ENCODE results near the gene PIGB. TPM values are rescaled to one million over a fixed set of nuclear protein-coding genes. Genes with fewer than 3 reads are reported as not detected.
A peak's percentile ranks its signal among the peaks of the same experiment; 100 is the strongest.
"Not testable (repeated sequence)": the region's sequence is repeated elsewhere in the genome, so short reads cannot be mapped to it uniquely, and the experiment has no call there.

The PIGB gene
- total and polyA plus RNA-seq, 12 donors, result 1.4 to 9.9 (median 3.1) TPM

DNA sequence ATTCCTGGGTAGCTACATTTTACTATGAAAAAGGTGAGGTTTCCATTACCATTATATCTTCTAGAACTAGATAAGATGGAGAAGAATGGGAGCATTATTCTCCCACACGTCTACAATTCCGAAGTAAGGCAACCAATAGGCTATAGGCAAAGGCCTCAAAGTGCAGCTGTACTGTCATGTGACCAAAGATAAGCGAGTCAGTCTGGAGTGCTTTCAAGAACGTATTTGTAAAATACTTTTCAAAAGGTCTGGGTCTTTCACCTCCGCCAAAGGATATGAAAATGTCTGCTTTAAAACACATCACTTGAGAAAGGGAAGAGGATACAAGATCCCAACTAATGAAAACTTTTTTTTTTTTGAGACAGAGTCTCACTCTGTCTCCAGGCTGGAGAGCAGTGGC lies 79.2 kb downstream of the PIGB start:
- no peak for ATAC-seq

DNA sequence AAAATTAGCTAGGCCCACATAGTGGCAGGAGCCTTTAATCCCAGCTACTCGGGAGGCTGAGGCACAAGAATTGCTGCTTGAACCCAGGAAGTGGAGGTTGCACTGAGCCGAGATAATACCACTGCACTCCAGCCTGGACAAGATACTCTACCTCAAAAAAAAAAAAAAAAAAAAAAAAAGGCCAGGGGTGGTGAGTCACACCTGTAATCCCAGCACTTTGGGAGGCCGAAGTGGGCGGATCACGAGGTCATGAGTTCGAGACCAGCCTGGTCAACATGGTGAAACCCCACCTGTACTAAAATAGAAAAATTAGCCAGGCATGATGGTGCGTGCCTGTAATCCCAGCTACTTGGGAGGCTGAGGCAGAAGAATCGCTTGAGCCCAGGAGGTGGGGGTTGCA lies 81.0 kb downstream of the PIGB start:
- DNase-seq, H3K9me3 ChIP-seq, H3K27ac ChIP-seq, H3K27me3 ChIP-seq, ATAC-seq, H3K36me3 ChIP-seq, H3K4me3 ChIP-seq: not testable (repeated sequence)
- intact Hi-C loops (cut with DNase I), result loop anchor here in 1 of 10 donors (10.0 kb wide), 1 partner anchor 85 kb away; the partner anchor contains the start of genes PIGB and PIGBOS1
- peaks cover 3 to 67% (median 21%) of the 10 kb centered on the region in 9 donors for H3K4me1 ChIP-seq
- 92 to 98% methylated on average over 8 of the region's 8 CpGs for WGBS, 2 donors

More for the DNA sequence above, 79.2 kb downstream of the PIGB start:
- no peak for DNase-seq
- Histone ChIP-seq H3K4me1 (peaks cover 3 to 61% (median 11%) of the 10 kb centered on the region in 9 donors), H3K27ac (no peak overlapping the region), H3K4me3 (no peak overlapping the region), H3K9me3 (no peaks in the 10 kb centered on the region), H3K27me3 (no peaks in the 10 kb centered on the region), H3K36me3 (peaks cover 0 to 5% (median 0%) of the 10 kb centered on the region in 9 donors)
- WGBS, 2 donors, result 90 to 91% methylated on average over 5 of the region's 5 CpGs
- intact Hi-C loops (cut with DNase I), result no loop called here
- TF ChIP-seq, protein P1, sequence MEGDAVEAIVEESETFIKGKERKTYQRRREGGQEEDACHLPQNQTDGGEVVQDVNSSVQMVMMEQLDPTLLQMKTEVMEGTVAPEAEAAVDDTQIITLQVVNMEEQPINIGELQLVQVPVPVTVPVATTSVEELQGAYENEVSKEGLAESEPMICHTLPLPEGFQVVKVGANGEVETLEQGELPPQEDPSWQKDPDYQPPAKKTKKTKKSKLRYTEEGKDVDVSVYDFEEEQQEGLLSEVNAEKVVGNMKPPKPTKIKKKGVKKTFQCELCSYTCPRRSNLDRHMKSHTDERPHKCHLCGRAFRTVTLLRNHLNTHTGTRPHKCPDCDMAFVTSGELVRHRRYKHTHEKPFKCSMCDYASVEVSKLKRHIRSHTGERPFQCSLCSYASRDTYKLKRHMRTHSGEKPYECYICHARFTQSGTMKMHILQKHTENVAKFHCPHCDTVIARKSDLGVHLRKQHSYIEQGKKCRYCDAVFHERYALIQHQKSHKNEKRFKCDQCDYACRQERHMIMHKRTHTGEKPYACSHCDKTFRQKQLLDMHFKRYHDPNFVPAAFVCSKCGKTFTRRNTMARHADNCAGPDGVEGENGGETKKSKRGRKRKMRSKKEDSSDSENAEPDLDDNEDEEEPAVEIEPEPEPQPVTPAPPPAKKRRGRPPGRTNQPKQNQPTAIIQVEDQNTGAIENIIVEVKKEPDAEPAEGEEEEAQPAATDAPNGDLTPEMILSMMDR (IDR thresholded peaks at IDR 0.05), result no peak

DNA sequence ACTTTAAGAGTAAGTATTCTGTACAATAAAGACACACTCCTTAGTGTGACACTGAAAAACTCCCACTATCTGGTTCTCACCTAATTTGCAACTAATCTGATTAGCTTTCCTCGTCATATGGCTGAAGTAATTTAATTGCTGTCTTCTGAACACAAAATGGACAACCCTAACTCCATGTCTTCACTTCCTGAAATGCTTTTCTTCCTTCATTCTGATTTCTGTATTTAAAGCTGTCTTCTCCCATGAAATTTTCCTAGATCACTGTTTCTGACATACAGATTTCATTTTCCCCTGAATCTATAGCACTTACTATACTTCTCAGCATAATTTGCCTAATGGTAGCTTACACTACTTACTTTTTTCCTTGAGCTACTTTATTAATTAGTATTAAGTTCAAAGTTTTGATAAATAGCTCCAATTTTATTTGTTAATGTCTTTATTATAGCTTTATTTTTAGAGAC lies 82.8 kb downstream of the PIGB start:
- Histone ChIP-seq H3K36me3 (peaks cover 0 to 5% (median 0%) of the 10 kb centered on the region in 9 donors), H3K27ac (peak overlapping the region in 1 of 10 donors; percentile 77), H3K27me3 (no peaks in the 10 kb centered on the region), H3K4me1 (peaks cover 3 to 69% (median 32%) of the 10 kb centered on the region in 9 donors), H3K4me3 (no peak overlapping the region), H3K9me3 (no peaks in the 10 kb centered on the region)
- DNase-seq, result no peak
- 74 to 89% methylated on average over 1 of the region's 1 CpG for whole genome bisulfite sequencing, 2 donors
- ATAC-seq, result no peak
- intact Hi-C loops (cut with DNase I), result loop anchor here in 1 of 10 donors (10.0 kb wide), 1 partner anchor 87 kb away; the partner anchor contains the start of genes PIGB and PIGBOS1
- TF ChIP-seq, protein P1 (IDR thresholded peaks at IDR 0.05), result no peak

DNA sequence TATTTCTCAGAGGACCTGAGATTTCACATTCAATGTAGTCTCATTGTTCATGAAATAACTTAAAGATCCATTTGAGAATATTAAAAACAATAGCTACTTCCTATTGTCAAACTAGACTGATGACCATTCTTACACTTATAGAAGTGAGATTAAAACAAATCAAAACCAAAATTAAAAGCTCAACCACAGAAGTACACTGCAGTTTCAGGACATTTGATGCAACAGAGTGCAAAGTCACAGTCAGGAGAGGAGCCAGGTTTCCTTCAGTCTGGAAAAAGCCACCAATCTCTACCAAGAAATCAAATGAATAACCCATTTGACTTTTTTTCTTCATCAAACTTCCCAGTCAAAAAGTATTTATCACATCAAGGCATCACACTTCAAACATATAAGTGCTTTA lies 83.7 kb downstream of the PIGB start:
- TF ChIP-seq, protein P1 (IDR thresholded peaks at IDR 0.05), result no peak
- Histone ChIP-seq H3K27me3 (no peaks in the 10 kb centered on the region), H3K4me1 (peaks cover 3 to 73% (median 38%) of the 10 kb centered on the region in 9 donors), H3K4me3 (no peak overlapping the region), H3K36me3 (peaks cover 0 to 5% (median 0%) of the 10 kb centered on the region in 9 donors), H3K9me3 (no peaks in the 10 kb centered on the region), H3K27ac (peak overlapping the region in 4 of 10 donors; percentile 23 to 77 (median 42))
- ATAC-seq, result no peak
- no peak for DNase-seq
- intact Hi-C loops (cut with DNase I), result loop anchor here in 1 of 10 donors (10.0 kb wide), 1 partner anchor 88 kb away; the partner anchor contains the start of genes PIGB and PIGBOS1

DNA sequence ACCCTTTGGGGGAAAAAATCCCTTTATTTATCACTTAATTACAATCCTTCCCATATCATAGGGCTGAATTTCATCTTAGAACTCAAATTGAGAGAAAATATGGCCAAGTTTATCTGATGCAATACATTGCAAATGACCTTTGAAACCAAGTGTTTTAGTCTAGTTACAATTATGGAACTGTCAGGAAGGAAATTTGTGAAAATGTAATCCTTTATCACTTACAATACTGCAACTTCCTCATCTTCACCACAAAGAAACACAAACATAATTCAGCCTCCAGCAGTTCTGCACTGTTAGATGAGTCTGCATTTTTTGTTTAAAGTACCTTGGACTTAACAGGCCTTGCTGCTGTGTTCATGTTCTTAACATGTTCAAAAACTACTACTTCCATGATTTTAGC lies 84.5 kb downstream of the PIGB start:
- H3K27ac ChIP-seq, result peak overlapping the region in 5 of 10 donors; percentile 23 to 77 (median 28)
- no peaks in the 10 kb centered on the region for H3K27me3 ChIP-seq
- no peak for ATAC-seq
- TF ChIP-seq, protein P1 (IDR thresholded peaks at IDR 0.05), result no peak
- H3K4me3 ChIP-seq, result no peak overlapping the region
- intact Hi-C loops (cut with DNase I), result loop anchor here in 1 of 10 donors (10.0 kb wide), 1 partner anchor 89 kb away; the partner anchor contains the start of genes PIGB and PIGBOS1
- peaks cover 0 to under 1% (median 0%) of the 10 kb centered on the region in 9 donors for H3K36me3 ChIP-seq
- no peak for DNase-seq
- H3K4me1 ChIP-seq, result peaks cover 3 to 75% (median 38%) of the 10 kb centered on the region in 9 donors
- no peaks in the 10 kb centered on the region for H3K9me3 ChIP-seq
